Right lobe of liver (tissue), 4 donors: ENCODE data around the gene TSPAN9.

ENCODE experiments used
- CTCF ChIP-seq, 4 donors: fragments of 200-600 bp in 3 of 4; fragments of 450-650 bp in 1 of 4; IDR thresholded peaks; one replicate each; pipeline versions ENCODE4 v1.5.1 to v1.8.0; 2016 to 2022; ENCODE audit warnings: antibody characterized with exemption in 4 of 4, mild to moderate bottlenecking in 2 of 4
- POLR2A ChIP-seq: fragments of 450-650 bp; IDR thresholded peaks from one replicate; pipeline ENCODE4 v1.6.1; 2017; ENCODE audit warnings: antibody characterized with exemption, mild to moderate bottlenecking
- donor health status: DM: no; HTN: no; CAD: no.
- donor health status: DM: no; HTN: no; CAD: no.
- donor health status: DM: no; HTN: yes; CAD: no.

DNA sequence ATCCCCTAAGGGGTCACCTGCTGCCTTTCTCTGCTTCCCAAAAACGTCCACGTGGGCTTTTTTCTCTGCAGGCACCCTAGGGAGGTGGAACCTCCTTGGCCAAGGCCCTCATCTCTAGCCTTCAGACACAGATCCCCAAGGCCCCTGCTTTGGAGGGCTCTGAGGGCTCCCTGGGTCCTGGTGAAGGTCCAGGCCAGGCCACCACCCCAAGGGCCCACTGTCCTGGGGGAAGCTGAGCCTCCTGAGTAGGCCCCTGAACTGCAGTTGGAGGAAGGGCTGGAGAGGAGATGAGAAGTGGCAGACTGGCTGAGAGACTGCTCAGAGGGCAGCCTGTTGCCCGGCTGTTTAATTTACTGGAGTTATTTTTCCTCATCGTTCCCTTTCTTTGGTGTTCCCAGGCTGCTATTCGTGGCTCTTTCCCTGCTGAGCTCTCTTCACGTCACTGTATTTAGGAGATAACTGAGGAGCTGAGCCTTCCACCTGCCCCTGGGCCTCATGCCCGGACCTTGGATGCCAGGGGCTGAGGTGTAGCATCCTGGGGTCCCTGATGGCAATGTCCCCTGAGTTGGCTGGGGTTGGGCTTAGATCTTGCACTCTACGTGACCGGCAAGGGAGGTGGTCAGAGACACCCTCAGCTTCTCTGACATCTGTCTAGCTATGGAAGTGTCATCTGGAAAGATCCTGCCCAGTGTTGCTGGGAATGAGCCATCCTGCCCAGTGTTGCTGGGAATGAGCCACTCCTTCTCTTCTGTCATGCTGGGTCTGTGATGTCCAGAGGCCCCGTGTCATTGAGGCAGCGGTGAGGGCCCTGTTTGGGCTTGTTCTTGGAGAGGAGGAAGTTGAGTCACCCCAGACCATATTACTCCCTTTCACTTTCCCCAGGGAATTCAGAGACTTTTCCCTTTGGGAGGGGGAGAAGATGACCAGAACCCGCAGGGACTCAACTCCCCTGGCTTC, 139.8 kb downstream of the TSPAN9 start:
- TF ChIP-seq CTCF (IDR thresholded peaks at IDR 0.05) (no peak), POLR2A (no peak)
